GM23338 (cell line): ENCODE results near the gene NLGN1.

Experiments used
- CREB1 ChIP-seq: fragments of 250-450 bp; sonication (Bioruptor Pico); IDR thresholded peaks from 2 replicates; pipeline ENCODE4 v1.5.0; 2020; ENCODE audit warnings: low read depth, mild to moderate bottlenecking, moderate library complexity
- EZH2phosphoT487 ChIP-seq: fragments of 200-600 bp; sonication (generic); IDR thresholded peaks from one replicate; pipeline ENCODE4 v1.8.1; 2018; ENCODE audit warnings: antibody characterized with exemption; ENCODE audit not compliant: unreplicated experiment
- TF ChIP-seq, protein P1 (sequence below), 2 experiments: fragments of 200-600 bp in 1 of 2; sonication (generic) in 1 of 2; conservative IDR thresholded peaks; 2 replicates each; pipeline versions ENCODE4 v1.5.1 to v1.6.1; 2016 to 2017; ENCODE audit warnings: antibody characterized with exemption in 2 of 2, low read depth in 2 of 2, mild to moderate bottlenecking in 2 of 2, moderate library complexity in 1 of 2

DNA sequence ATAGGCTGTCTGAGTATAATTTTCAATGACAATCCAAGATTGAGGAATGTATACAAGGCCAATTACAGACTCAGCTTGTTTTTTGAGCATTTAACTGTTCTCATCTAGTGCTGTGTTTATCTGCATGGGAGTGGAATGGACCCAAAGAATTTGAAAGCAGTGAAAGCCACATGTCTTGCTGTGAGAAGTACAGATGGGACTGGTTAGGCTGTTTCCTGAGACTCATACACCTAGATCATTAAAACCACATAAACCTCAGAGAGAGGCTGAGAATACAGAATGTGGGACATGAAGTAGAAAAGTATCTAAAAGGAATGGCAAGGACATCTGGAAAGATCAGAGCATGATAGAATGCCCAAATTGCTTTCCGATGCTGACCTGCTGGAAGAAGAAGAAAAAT lies 224.6 kb downstream of the NLGN1 start:
- TF ChIP-seq, protein P1, sequence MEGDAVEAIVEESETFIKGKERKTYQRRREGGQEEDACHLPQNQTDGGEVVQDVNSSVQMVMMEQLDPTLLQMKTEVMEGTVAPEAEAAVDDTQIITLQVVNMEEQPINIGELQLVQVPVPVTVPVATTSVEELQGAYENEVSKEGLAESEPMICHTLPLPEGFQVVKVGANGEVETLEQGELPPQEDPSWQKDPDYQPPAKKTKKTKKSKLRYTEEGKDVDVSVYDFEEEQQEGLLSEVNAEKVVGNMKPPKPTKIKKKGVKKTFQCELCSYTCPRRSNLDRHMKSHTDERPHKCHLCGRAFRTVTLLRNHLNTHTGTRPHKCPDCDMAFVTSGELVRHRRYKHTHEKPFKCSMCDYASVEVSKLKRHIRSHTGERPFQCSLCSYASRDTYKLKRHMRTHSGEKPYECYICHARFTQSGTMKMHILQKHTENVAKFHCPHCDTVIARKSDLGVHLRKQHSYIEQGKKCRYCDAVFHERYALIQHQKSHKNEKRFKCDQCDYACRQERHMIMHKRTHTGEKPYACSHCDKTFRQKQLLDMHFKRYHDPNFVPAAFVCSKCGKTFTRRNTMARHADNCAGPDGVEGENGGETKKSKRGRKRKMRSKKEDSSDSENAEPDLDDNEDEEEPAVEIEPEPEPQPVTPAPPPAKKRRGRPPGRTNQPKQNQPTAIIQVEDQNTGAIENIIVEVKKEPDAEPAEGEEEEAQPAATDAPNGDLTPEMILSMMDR (conservative IDR thresholded peaks at IDR 0.05; ENCODE audit: low read depth in 2 of 2), result no peak
- no peak for TF ChIP-seq EZH2phosphoT487
- no peak for TF ChIP-seq CREB1 (CRISPR knock-in tag)
